H1 (cell line): Measurements from ENCODE around the gene KRTAP10-5. TPM values are rescaled to one million over a fixed set of nuclear protein-coding genes. Genes with fewer than 3 reads are reported as not detected.

ENCODE experiments used
- CTCF ChIA-PET: fragments of 300-600 bp; sonication (Branson Sonifier 250); formaldehyde crosslinking; loops from one replicate; lab custom pipeline; 2021; ENCODE audit not compliant: partially characterized antibody; lab: Charles Lee
- POLR2A ChIA-PET: fragments of 300-600 bp; sonication (Branson Sonifier 250); formaldehyde crosslinking; loops from one replicate; lab custom pipeline; 2021; ENCODE audit warnings: inconsistent platforms; ENCODE audit not compliant: partially characterized antibody; lab: Charles Lee
- DNase-seq, 2 experiments: peaks; one replicate each; pipeline versions ENCODE4 v3.0.0 to v3.0.0-alpha.2; 2010 to 2022; ENCODE audit warnings: low spot score in 2 of 2, low read depth in 1 of 2, mixed read lengths in 1 of 2
- FAIRE-seq: peaks from 2 replicates; lab custom pipeline; 2011; peaks lifted over from hg19 to GRCh38; lab: Jason Lieb, UNC
- H2AFZ ChIP-seq: 2 replicates; pipeline ENCODE4 v1.8.1; 2012; ENCODE audit warnings: low read length, inconsistent platforms
- H2AK5ac ChIP-seq: 2 replicates; pipeline ENCODE4 v1.6.1; 2013; ENCODE audit warnings: low read depth, low read length
- H2BK120ac ChIP-seq: replicated peaks from 2 replicates; pipeline ENCODE3; 2013; ENCODE audit warnings: low read depth, low read length, inconsistent platforms
- H2BK12ac ChIP-seq: 2 replicates; pipeline ENCODE4 v1.6.1; 2013; ENCODE audit warnings: low read depth, low read length
- H2BK15ac ChIP-seq: 2 replicates; pipeline ENCODE4 v1.6.1; 2013; ENCODE audit warnings: low read length
- H2BK20ac ChIP-seq: 2 replicates; pipeline ENCODE4 v1.6.1; 2013; ENCODE audit warnings: low read length
- H2BK5ac ChIP-seq: 2 replicates; pipeline ENCODE4 v1.6.1; 2013; ENCODE audit warnings: low read depth, low read length
- H3K14ac ChIP-seq: 2 replicates; pipeline ENCODE4 v1.6.1; 2013; ENCODE audit warnings: inconsistent platforms; ENCODE audit not compliant: insufficient read length
- H3K18ac ChIP-seq: 2 replicates; pipeline ENCODE4 v1.6.1; 2013; ENCODE audit warnings: low read length; ENCODE audit errors: extremely low read depth
- H3K23ac ChIP-seq: 2 replicates; pipeline ENCODE4 v1.6.1; 2013; ENCODE audit warnings: inconsistent platforms; ENCODE audit not compliant: insufficient read length
- H3K23me2 ChIP-seq: 2 replicates; pipeline ENCODE4 v1.6.1; 2013; ENCODE audit warnings: low read depth, low read length
- H3K27ac ChIP-seq: 2 replicates; pipeline ENCODE4 v1.6.1; 2011; ENCODE audit warnings: low read depth, low read length, inconsistent platforms
- H3K27me3 ChIP-seq, 4 experiments: replicated peaks in 1 of 4; 1 replicate in 1 of 4; 2 replicates in 3 of 4; pipeline versions ENCODE4 v1.6.1 to v1.8.1; 2011 to 2013; ENCODE audit warnings: low read length in 3 of 4, mild to moderate bottlenecking in 3 of 4, inconsistent platforms in 2 of 4, mixed read lengths in 2 of 4, moderate library complexity in 1 of 4; ENCODE audit not compliant: control insufficient read depth in 3 of 4, insufficient read depth in 3 of 4; ENCODE audit errors: extremely low read depth in 1 of 4
- H3K36me3 ChIP-seq, 4 experiments: 2 replicates each; pipeline versions ENCODE4 v1.6.1 to v1.8.1; 2011 to 2013; ENCODE audit warnings: mild to moderate bottlenecking in 4 of 4, low read length in 3 of 4, moderate library complexity in 2 of 4, control low read depth in 1 of 4, inconsistent platforms in 1 of 4; ENCODE audit not compliant: insufficient read depth in 4 of 4, control insufficient read depth in 2 of 4
- H3K4ac ChIP-seq: replicated peaks from 2 replicates; pipeline ENCODE3; 2013; ENCODE audit warnings: low read length, low read depth, mixed read lengths, inconsistent platforms; ENCODE audit not compliant: insufficient read length
- H3K4me1 ChIP-seq, 4 experiments: replicated peaks in 1 of 4; 1 replicate in 1 of 4; 2 replicates in 3 of 4; pipeline versions ENCODE4 v1.6.1 to v1.8.1; 2011 to 2013; ENCODE audit warnings: low read length in 3 of 4, inconsistent platforms in 2 of 4, mixed read lengths in 1 of 4; ENCODE audit not compliant: insufficient read depth in 4 of 4, control insufficient read depth in 3 of 4
- H3K4me2 ChIP-seq, 2 experiments: 2 replicates each; pipeline versions ENCODE4 v1.6.1 to v1.8.1; 2011 to 2013; ENCODE audit warnings: low read depth in 2 of 2, low read length in 2 of 2, control low read depth in 1 of 2, inconsistent platforms in 1 of 2, mild to moderate bottlenecking in 1 of 2; ENCODE audit not compliant: insufficient read depth in 1 of 2
- H3K4me3 ChIP-seq, 4 experiments: fragments of 200-600, 300-600 bp in 1 of 4; sonication (generic), shearing (Covaris generic), sonication (Bioruptor Twin) in 1 of 4; 2 replicates each; pipeline versions ENCODE4 v1.5.1 to v1.8.1; 2011 to 2016; ENCODE audit warnings: low read length in 4 of 4, low read depth in 3 of 4, control low read depth in 2 of 4, inconsistent platforms in 2 of 4, mild to moderate bottlenecking in 2 of 4, mixed read lengths in 1 of 4, moderate library complexity in 1 of 4; ENCODE audit not compliant: insufficient read depth in 2 of 4; ENCODE audit errors: extremely low read depth in 1 of 4
- H3K56ac ChIP-seq: replicated peaks from 2 replicates; pipeline ENCODE3; 2013; ENCODE audit warnings: low read depth, mild to moderate bottlenecking, mixed read lengths, low read length, inconsistent platforms; ENCODE audit not compliant: insufficient read length
- H3K79me1 ChIP-seq: 2 replicates; pipeline ENCODE4 v1.6.1; 2013; ENCODE audit warnings: low read depth, low read length, control low read depth
- H3K79me2 ChIP-seq, 2 experiments: 2 replicates each; pipeline versions ENCODE4 v1.6.1 to v1.8.1; 2012 to 2013; ENCODE audit warnings: low read length in 2 of 2, mild to moderate bottlenecking in 2 of 2, inconsistent platforms in 1 of 2; ENCODE audit not compliant: insufficient read depth in 2 of 2, control insufficient read depth in 1 of 2
- H3K9ac ChIP-seq, 4 experiments: replicated peaks in 1 of 4; 1 replicate in 1 of 4; 2 replicates in 3 of 4; pipeline versions ENCODE4 v1.6.1 to v1.8.1; 2011 to 2013; ENCODE audit warnings: low read depth in 3 of 4, low read length in 3 of 4, control low read depth in 2 of 4, mild to moderate bottlenecking in 2 of 4, moderate library complexity in 2 of 4, inconsistent platforms in 1 of 4; ENCODE audit errors: extremely low read depth in 1 of 4
- H3K9me3 ChIP-seq, 2 experiments: 2 replicates each; pipeline versions ENCODE4 v1.6.1 to v1.8.1; 2012 to 2013; ENCODE audit warnings: mild to moderate bottlenecking in 2 of 2, moderate library complexity in 2 of 2, control low read depth in 1 of 2, inconsistent platforms in 1 of 2, low read depth in 1 of 2, low read length in 1 of 2, mixed read lengths in 1 of 2; ENCODE audit not compliant: insufficient read depth in 2 of 2
- H4K20me1 ChIP-seq, 2 experiments: replicated peaks in 1 of 2; 2 replicates each; pipeline versions ENCODE3 to v1.8.1; 2011 to 2013; ENCODE audit warnings: inconsistent platforms in 2 of 2, low read length in 2 of 2, mild to moderate bottlenecking in 1 of 2; ENCODE audit not compliant: insufficient read depth in 2 of 2, control insufficient read depth in 1 of 2
- H4K5ac ChIP-seq: 2 replicates; pipeline ENCODE4 v1.6.1; 2013; ENCODE audit warnings: low read length, low read depth, mixed read lengths, inconsistent platforms; ENCODE audit not compliant: insufficient read length
- H4K8ac ChIP-seq: 2 replicates; pipeline ENCODE4 v1.8.0; 2013; ENCODE audit warnings: mild to moderate bottlenecking, moderate library complexity, low read length, inconsistent platforms; ENCODE audit not compliant: insufficient read depth; ENCODE audit errors: extremely low read depth
- H4K91ac ChIP-seq: replicated peaks from 2 replicates; pipeline ENCODE3; 2013; ENCODE audit warnings: low read length, mixed read lengths, inconsistent platforms; ENCODE audit not compliant: insufficient read length
- KDM5A ChIP-seq: fragments of 200-600 bp; IDR thresholded peaks from 2 replicates; pipeline ENCODE4 v1.7.1; 2012; ENCODE audit warnings: mild to moderate bottlenecking, low read length, inconsistent platforms, mixed read lengths
- MAX ChIP-seq: IDR thresholded peaks from 2 replicates; pipeline ENCODE4 v1.6.1; 2012; ENCODE audit warnings: inconsistent platforms
- NANOG ChIP-seq: IDR thresholded peaks from 2 replicates; pipeline ENCODE4 v1.6.1; 2011; ENCODE audit warnings: low read length, low read depth, mild to moderate bottlenecking, inconsistent platforms; ENCODE audit not compliant: insufficient read depth, poor library complexity, severe bottlenecking
- WGBS, 2 experiments: shearing (Covaris generic) in 1 of 2; methylation state at CpG; one replicate each; pipeline versions ENCODE4 v1.1.6 to v1.1.7; 2013 to 2015; ENCODE audit warnings: low lambda C conversion rate in 2 of 2, mixed read lengths in 2 of 2, inconsistent platforms in 1 of 2, low coverage in 1 of 2, missing lambda C conversion rate in 1 of 2; ENCODE audit not compliant: insufficient replicate concordance in 2 of 2, insufficient coverage in 1 of 2, insufficient read length in 1 of 2; ENCODE audit errors: extremely low coverage in 1 of 2, missing lambda C conversion rate in 1 of 2; 5-methylcytosine and 5-hydroxymethylcytosine counted together
- polyA plus RNA-seq, 7 experiments: library from polyadenylated mRNA; depleted of rRNA in 3 of 7; stranded (reverse) in 5 of 7; unstranded in 2 of 7; fragments of >200 nt in 5 of 7; fragments of 200-250 nt in 2 of 7; gene quantifications; 1 replicate in 5 of 7; 2 replicates in 1 of 7; 4 replicates in 1 of 7; pipeline versions ENCODE4 v1.2.1 to v1.2.3, GENCODE V29; 2011 to 2013; ENCODE audit warnings: missing spikeins in 2 of 7, mixed read lengths in 2 of 7
- total RNA-seq: library from RNA; stranded (reverse); fragmentation: NEBNext Ultra II Directional; extraction: Animal tissue kit (Norgen Biotek cat#: 25700); gene quantifications from 2 replicates; pipeline ENCODE4 v1.2.1, GENCODE V29; 2021

The KRTAP10-5 gene
- total and polyA plus RNA-seq, 2 of the 8 experiments (the other 6 are each of a cell fraction or from before 2014, with no cell fraction given): 0.09 TPM; not detected in 1

- Histone ChIP-seq H3K9ac (no peak overlapping the region), H4K20me1 (peaks cover 0 to 2% of the 10 kb centered on the region in 2 experiments), H3K4ac (no peak overlapping the region), H3K23ac (no peak overlapping the region), H3K14ac (no peak overlapping the region), H2AK5ac (peak overlapping the region; percentile 48; the same call in 1 of the 2 replicates), H4K91ac (no peak overlapping the region), H2BK20ac (no peak overlapping the region), H2AFZ (no peak overlapping the region), H4K5ac (no peak overlapping the region), H2BK120ac (no peak overlapping the region), H3K18ac (no peak overlapping the region), H3K36me3 (no peaks in the 10 kb centered on the region), H3K79me1 (no peaks in the 10 kb centered on the region), H3K56ac (no peak overlapping the region), H3K79me2 (no peaks in the 10 kb centered on the region), H3K4me1 (peaks cover 0 to 3% (median 0%) of the 10 kb centered on the region in 4 experiments; a peak in 1 of 7 replicates), H3K9me3 (no peaks in the 10 kb centered on the region), H3K27me3 (no peaks in the 10 kb centered on the region), H2BK12ac (0 out of 2 replicates have a peak overlapping the region, but pooled peaks have one; percentile 39), H3K4me3 (no peak overlapping the region), H2BK15ac (no peak overlapping the region), H4K8ac (no peak overlapping the region; the same call in 1 of the 2 replicates), H3K27ac (no peak overlapping the region), H3K23me2 (peaks cover 4% of the 10 kb centered on the region; the same call in 1 of the 2 replicates), H3K4me2 (no peak overlapping the region), H2BK5ac (peak overlapping the region; percentile 44; the same call in 1 of the 2 replicates)
- 93% methylated on average over 29 of the region's 30 CpGs; no CpG with 5 or more reads in 1 of the 2 experiments for WGBS, 2 experiments
- DNase-seq: no peak
- ChIA-PET POLR2A (interaction anchor here (0.8 to 1.9 kb wide), 4 partner anchors 11 to 16 kb away, joined by 3 to 6 read pairs (median 3); no protein-coding TSS in a partner anchor), CTCF (interaction anchor here (0.7 to 1.7 kb wide), 8 partner anchors 11 to 252 kb away, joined by 3 to 10 read pairs (median 4); no protein-coding TSS in a partner anchor)
- FAIRE-seq: no peak
- TF ChIP-seq KDM5A: no peak
- TF ChIP-seq NANOG: no peak
- TF ChIP-seq MAX: no peak
Observed at GRCh38 chr21:44531606-44532564, 48.5 kb downstream of the KRTAP10-5 start.
